H1 (cell line): Measurements from ENCODE around the gene ZNF385C. TPM values are rescaled to one million over a fixed set of nuclear protein-coding genes. Genes with fewer than 3 reads are reported as not detected.
A peak's percentile ranks its signal among the peaks of the same experiment; 100 is the strongest.

Source experiments
- CTCF ChIA-PET: fragments of 300-600 bp; sonication (Branson Sonifier 250); formaldehyde crosslinking; loops from one replicate; lab custom pipeline; 2021; ENCODE audit not compliant: partially characterized antibody; lab: Charles Lee
- POLR2A ChIA-PET: fragments of 300-600 bp; sonication (Branson Sonifier 250); formaldehyde crosslinking; loops from one replicate; lab custom pipeline; 2021; ENCODE audit warnings: inconsistent platforms; ENCODE audit not compliant: partially characterized antibody; lab: Charles Lee
- DNase-seq, 2 experiments: peaks; one replicate each; pipeline versions ENCODE4 v3.0.0 to v3.0.0-alpha.2; 2010 to 2022; ENCODE audit warnings: low spot score in 2 of 2, low read depth in 1 of 2, mixed read lengths in 1 of 2
- FAIRE-seq: peaks from 2 replicates; lab custom pipeline; 2011; peaks lifted over from hg19 to GRCh38; lab: Jason Lieb, UNC
- H2AFZ ChIP-seq: 2 replicates; pipeline ENCODE4 v1.8.1; 2012; ENCODE audit warnings: low read length, inconsistent platforms
- H2AK5ac ChIP-seq: 2 replicates; pipeline ENCODE4 v1.6.1; 2013; ENCODE audit warnings: low read depth, low read length
- H2BK120ac ChIP-seq: replicated peaks from 2 replicates; pipeline ENCODE3; 2013; ENCODE audit warnings: low read depth, low read length, inconsistent platforms
- H2BK12ac ChIP-seq: 2 replicates; pipeline ENCODE4 v1.6.1; 2013; ENCODE audit warnings: low read depth, low read length
- H2BK15ac ChIP-seq: 2 replicates; pipeline ENCODE4 v1.6.1; 2013; ENCODE audit warnings: low read length
- H2BK20ac ChIP-seq: 2 replicates; pipeline ENCODE4 v1.6.1; 2013; ENCODE audit warnings: low read length
- H2BK5ac ChIP-seq: 2 replicates; pipeline ENCODE4 v1.6.1; 2013; ENCODE audit warnings: low read depth, low read length
- H3K14ac ChIP-seq: 2 replicates; pipeline ENCODE4 v1.6.1; 2013; ENCODE audit warnings: inconsistent platforms; ENCODE audit not compliant: insufficient read length
- H3K18ac ChIP-seq: 2 replicates; pipeline ENCODE4 v1.6.1; 2013; ENCODE audit warnings: low read length; ENCODE audit errors: extremely low read depth
- H3K23ac ChIP-seq: 2 replicates; pipeline ENCODE4 v1.6.1; 2013; ENCODE audit warnings: inconsistent platforms; ENCODE audit not compliant: insufficient read length
- H3K23me2 ChIP-seq: 2 replicates; pipeline ENCODE4 v1.6.1; 2013; ENCODE audit warnings: low read depth, low read length
- H3K27ac ChIP-seq: 2 replicates; pipeline ENCODE4 v1.6.1; 2011; ENCODE audit warnings: low read depth, low read length, inconsistent platforms
- H3K27me3 ChIP-seq, 4 experiments: replicated peaks in 1 of 4; 1 replicate in 1 of 4; 2 replicates in 3 of 4; pipeline versions ENCODE4 v1.6.1 to v1.8.1; 2011 to 2013; ENCODE audit warnings: low read length in 3 of 4, mild to moderate bottlenecking in 3 of 4, inconsistent platforms in 2 of 4, mixed read lengths in 2 of 4, moderate library complexity in 1 of 4; ENCODE audit not compliant: control insufficient read depth in 3 of 4, insufficient read depth in 3 of 4; ENCODE audit errors: extremely low read depth in 1 of 4
- H3K36me3 ChIP-seq, 4 experiments: 2 replicates each; pipeline versions ENCODE4 v1.6.1 to v1.8.1; 2011 to 2013; ENCODE audit warnings: mild to moderate bottlenecking in 4 of 4, low read length in 3 of 4, moderate library complexity in 2 of 4, control low read depth in 1 of 4, inconsistent platforms in 1 of 4; ENCODE audit not compliant: insufficient read depth in 4 of 4, control insufficient read depth in 2 of 4
- H3K4ac ChIP-seq: replicated peaks from 2 replicates; pipeline ENCODE3; 2013; ENCODE audit warnings: low read length, low read depth, mixed read lengths, inconsistent platforms; ENCODE audit not compliant: insufficient read length
- H3K4me1 ChIP-seq, 4 experiments: replicated peaks in 1 of 4; 1 replicate in 1 of 4; 2 replicates in 3 of 4; pipeline versions ENCODE4 v1.6.1 to v1.8.1; 2011 to 2013; ENCODE audit warnings: low read length in 3 of 4, inconsistent platforms in 2 of 4, mixed read lengths in 1 of 4; ENCODE audit not compliant: insufficient read depth in 4 of 4, control insufficient read depth in 3 of 4
- H3K4me2 ChIP-seq, 2 experiments: 2 replicates each; pipeline versions ENCODE4 v1.6.1 to v1.8.1; 2011 to 2013; ENCODE audit warnings: low read depth in 2 of 2, low read length in 2 of 2, control low read depth in 1 of 2, inconsistent platforms in 1 of 2, mild to moderate bottlenecking in 1 of 2; ENCODE audit not compliant: insufficient read depth in 1 of 2
- H3K4me3 ChIP-seq, 4 experiments: fragments of 200-600, 300-600 bp in 1 of 4; sonication (generic), shearing (Covaris generic), sonication (Bioruptor Twin) in 1 of 4; 2 replicates each; pipeline versions ENCODE4 v1.5.1 to v1.8.1; 2011 to 2016; ENCODE audit warnings: low read length in 4 of 4, low read depth in 3 of 4, control low read depth in 2 of 4, inconsistent platforms in 2 of 4, mild to moderate bottlenecking in 2 of 4, mixed read lengths in 1 of 4, moderate library complexity in 1 of 4; ENCODE audit not compliant: insufficient read depth in 2 of 4; ENCODE audit errors: extremely low read depth in 1 of 4
- H3K56ac ChIP-seq: replicated peaks from 2 replicates; pipeline ENCODE3; 2013; ENCODE audit warnings: low read depth, mild to moderate bottlenecking, mixed read lengths, low read length, inconsistent platforms; ENCODE audit not compliant: insufficient read length
- H3K79me1 ChIP-seq: 2 replicates; pipeline ENCODE4 v1.6.1; 2013; ENCODE audit warnings: low read depth, low read length, control low read depth
- H3K79me2 ChIP-seq, 2 experiments: 2 replicates each; pipeline versions ENCODE4 v1.6.1 to v1.8.1; 2012 to 2013; ENCODE audit warnings: low read length in 2 of 2, mild to moderate bottlenecking in 2 of 2, inconsistent platforms in 1 of 2; ENCODE audit not compliant: insufficient read depth in 2 of 2, control insufficient read depth in 1 of 2
- H3K9ac ChIP-seq, 4 experiments: replicated peaks in 1 of 4; 1 replicate in 1 of 4; 2 replicates in 3 of 4; pipeline versions ENCODE4 v1.6.1 to v1.8.1; 2011 to 2013; ENCODE audit warnings: low read depth in 3 of 4, low read length in 3 of 4, control low read depth in 2 of 4, mild to moderate bottlenecking in 2 of 4, moderate library complexity in 2 of 4, inconsistent platforms in 1 of 4; ENCODE audit errors: extremely low read depth in 1 of 4
- H3K9me3 ChIP-seq, 2 experiments: 2 replicates each; pipeline versions ENCODE4 v1.6.1 to v1.8.1; 2012 to 2013; ENCODE audit warnings: mild to moderate bottlenecking in 2 of 2, moderate library complexity in 2 of 2, control low read depth in 1 of 2, inconsistent platforms in 1 of 2, low read depth in 1 of 2, low read length in 1 of 2, mixed read lengths in 1 of 2; ENCODE audit not compliant: insufficient read depth in 2 of 2
- H4K20me1 ChIP-seq, 2 experiments: replicated peaks in 1 of 2; 2 replicates each; pipeline versions ENCODE3 to v1.8.1; 2011 to 2013; ENCODE audit warnings: inconsistent platforms in 2 of 2, low read length in 2 of 2, mild to moderate bottlenecking in 1 of 2; ENCODE audit not compliant: insufficient read depth in 2 of 2, control insufficient read depth in 1 of 2
- H4K5ac ChIP-seq: 2 replicates; pipeline ENCODE4 v1.6.1; 2013; ENCODE audit warnings: low read length, low read depth, mixed read lengths, inconsistent platforms; ENCODE audit not compliant: insufficient read length
- H4K8ac ChIP-seq: 2 replicates; pipeline ENCODE4 v1.8.0; 2013; ENCODE audit warnings: mild to moderate bottlenecking, moderate library complexity, low read length, inconsistent platforms; ENCODE audit not compliant: insufficient read depth; ENCODE audit errors: extremely low read depth
- H4K91ac ChIP-seq: replicated peaks from 2 replicates; pipeline ENCODE3; 2013; ENCODE audit warnings: low read length, mixed read lengths, inconsistent platforms; ENCODE audit not compliant: insufficient read length
- WGBS, 2 experiments: shearing (Covaris generic) in 1 of 2; methylation state at CpG; one replicate each; pipeline versions ENCODE4 v1.1.6 to v1.1.7; 2013 to 2015; ENCODE audit warnings: low lambda C conversion rate in 2 of 2, mixed read lengths in 2 of 2, inconsistent platforms in 1 of 2, low coverage in 1 of 2, missing lambda C conversion rate in 1 of 2; ENCODE audit not compliant: insufficient replicate concordance in 2 of 2, insufficient coverage in 1 of 2, insufficient read length in 1 of 2; ENCODE audit errors: extremely low coverage in 1 of 2, missing lambda C conversion rate in 1 of 2; 5-methylcytosine and 5-hydroxymethylcytosine counted together
- long read RNA-seq, 2 experiments: library from RNA in 1 of 2; library from capped mRNA in 1 of 2; stranded (forward); transcript quantifications; one replicate each; pipeline ENCODE4 v2.0.0, GENCODE V29; 2021; ENCODE audit warnings: inconsistent platforms in 1 of 2
- polyA minus RNA-seq, 3 experiments: library from RNA; depleted of rRNA, polyadenylated mRNA; stranded (reverse); fragments of >200 nt; gene quantifications; 1 replicate in 2 of 3; 2 replicates in 1 of 3; pipeline ENCODE4 v1.2.3, GENCODE V29; 2011
- polyA plus RNA-seq, 7 experiments: library from polyadenylated mRNA; depleted of rRNA in 3 of 7; stranded (reverse) in 5 of 7; unstranded in 2 of 7; fragments of >200 nt in 5 of 7; fragments of 200-250 nt in 2 of 7; gene quantifications; 1 replicate in 5 of 7; 2 replicates in 1 of 7; 4 replicates in 1 of 7; pipeline versions ENCODE4 v1.2.1 to v1.2.3, GENCODE V29; 2011 to 2013; ENCODE audit warnings: missing spikeins in 2 of 7, mixed read lengths in 2 of 7
- total RNA-seq: library from RNA; stranded (reverse); fragmentation: NEBNext Ultra II Directional; extraction: Animal tissue kit (Norgen Biotek cat#: 25700); gene quantifications from 2 replicates; pipeline ENCODE4 v1.2.1, GENCODE V29; 2021

ZNF385C gene, protein sequence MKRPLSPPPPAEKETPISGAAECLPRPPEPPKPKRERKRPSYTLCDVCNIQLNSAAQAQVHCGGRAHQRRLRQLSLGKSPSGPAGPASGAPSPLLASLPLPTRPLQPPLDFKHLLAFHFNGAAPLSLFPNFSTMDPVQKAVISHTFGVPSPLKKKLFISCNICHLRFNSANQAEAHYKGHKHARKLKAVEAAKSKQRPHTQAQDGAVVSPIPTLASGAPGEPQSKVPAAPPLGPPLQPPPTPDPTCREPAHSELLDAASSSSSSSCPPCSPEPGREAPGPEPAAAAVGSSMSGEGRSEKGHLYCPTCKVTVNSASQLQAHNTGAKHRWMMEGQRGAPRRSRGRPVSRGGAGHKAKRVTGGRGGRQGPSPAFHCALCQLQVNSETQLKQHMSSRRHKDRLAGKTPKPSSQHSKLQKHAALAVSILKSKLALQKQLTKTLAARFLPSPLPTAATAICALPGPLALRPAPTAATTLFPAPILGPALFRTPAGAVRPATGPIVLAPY
- total RNA-seq: 2.5 and 3.9 TPM in 2 replicates
- polyA plus RNA-seq (2011; rRNA removed): 6.1 and 7.3 TPM in 2 replicates
- polyA plus RNA-seq (2011; cell fraction: cytosol; rRNA removed): 6.3 TPM
- 8.4 TPM for polyA plus RNA-seq (2011; cell fraction: nucleus; rRNA removed)
- 2.7 to 4.6 TPM (median 3.2 TPM) in 4 replicates for polyA plus RNA-seq (2012, experiment 1 of 2)
- polyA plus RNA-seq (2012, experiment 2 of 2): 3.9 TPM
- 2.5 TPM for polyA plus RNA-seq (2013, experiment 1 of 2)
- polyA plus RNA-seq (2013, experiment 2 of 2): 2.6 TPM
- polyA minus RNA-seq (2011; rRNA and poly(A)+ RNA removed): 2.2 and 2.4 TPM in 2 replicates
- polyA minus RNA-seq (2011; cell fraction: cytosol; rRNA and poly(A)+ RNA removed): 1.0 TPM
- 2.3 TPM for polyA minus RNA-seq (2011; cell fraction: nucleus; rRNA and poly(A)+ RNA removed)
- long read RNA-seq, experiment 1, partial matches to known transcripts: 0 of 2 reads
- long read RNA-seq, experiment 1, other reads (novel, unspliced or antisense): 2 of 2 reads
- long read RNA-seq, experiment 2, partial matches to known transcripts: 0 of 1 reads
- long read RNA-seq, experiment 2, other reads (novel, unspliced or antisense): 1 of 1 reads

DNA sequence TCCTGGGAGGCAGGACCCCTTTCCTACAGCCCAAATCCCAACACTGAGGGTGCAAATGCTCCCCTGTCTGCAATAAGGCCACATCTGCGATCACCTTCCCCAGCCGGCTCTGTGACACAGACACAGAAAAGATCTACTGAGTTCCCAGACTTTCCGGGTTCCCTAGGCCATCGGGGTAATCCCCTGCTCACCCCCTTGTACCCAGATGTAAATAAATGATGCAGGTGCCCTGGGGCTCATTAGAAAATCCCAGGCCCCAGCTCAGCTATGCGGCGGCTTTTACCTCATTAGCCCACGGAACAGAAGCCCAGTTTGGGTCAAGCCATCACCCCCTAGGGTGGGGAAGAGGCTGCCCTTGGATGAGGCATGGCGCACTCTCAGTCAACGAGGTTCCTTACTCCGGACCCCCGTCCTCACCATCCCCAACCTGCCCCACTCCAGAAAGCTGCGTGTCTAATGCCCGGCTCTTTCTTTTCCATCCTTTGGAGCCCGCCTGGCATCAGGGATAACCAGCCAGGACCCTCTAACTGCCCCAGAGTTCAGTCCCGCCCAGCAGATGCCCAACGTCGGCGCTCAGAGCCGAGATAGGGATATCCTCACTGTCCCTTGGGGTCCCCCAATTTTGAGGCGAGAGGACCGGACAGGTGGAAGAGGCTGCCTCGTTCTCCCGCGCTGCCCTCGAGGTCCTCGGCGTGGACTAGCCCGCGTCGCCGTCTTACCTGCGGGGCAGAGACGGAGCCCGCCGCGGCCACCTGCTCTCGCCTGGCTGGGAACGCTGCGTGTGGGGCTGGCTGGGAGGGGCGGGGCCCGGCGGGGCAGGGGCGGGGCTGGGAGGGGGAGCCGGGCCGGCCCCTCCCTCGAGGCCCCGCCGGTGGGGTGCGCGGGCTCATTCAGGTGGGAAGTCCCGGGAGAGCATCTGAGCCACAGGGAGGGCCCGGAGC lies at the start of gene ZNF385C:
ZNF385C (minus strand) TSS at position 783 of the 941 bp plus-strand sequence. CDS start 35,417 bp downstream, outside the sequence.
- Histone ChIP-seq H2BK5ac (no peak within 1 kb of the TSS), H4K8ac (no peak within 1 kb of the TSS), H3K36me3 (no peaks in the 10 kb centered on the region), H3K18ac (no peak within 1 kb of the TSS; the same call in 1 of the 2 replicates), H3K23ac (no peak within 1 kb of the TSS), H3K9me3 (no peaks in the 10 kb centered on the region), H4K20me1 (no peaks in the 10 kb centered on the region), H3K56ac (no peak within 1 kb of the TSS), H3K4ac (no peak within 1 kb of the TSS), H3K4me3 (peak within 1 kb of the TSS; percentile 25 to 62 (median 28); a peak in 6 of 8 replicates), H3K4me2 (peak within 1 kb of the TSS; percentile 85 to 91), H3K4me1 (peaks cover 0 to 14% (median 7%) of the 10 kb centered on the region in 4 experiments; a peak in 6 of 7 replicates), H2BK20ac (no peak within 1 kb of the TSS), H2BK12ac (no peak within 1 kb of the TSS; the same call in 1 of the 2 replicates), H3K14ac (no peak within 1 kb of the TSS), H2BK120ac (no peak within 1 kb of the TSS), H3K27ac (no peak within 1 kb of the TSS), H2AK5ac (no peak within 1 kb of the TSS), H3K79me1 (no peaks in the 10 kb centered on the region; the same call in 1 of the 2 replicates), H3K23me2 (peaks cover 6% of the 10 kb centered on the region; the same call in 1 of the 2 replicates), H2AFZ (peak within 1 kb of the TSS; percentile 56), H3K9ac (no peak within 1 kb of the TSS), H4K91ac (no peak within 1 kb of the TSS), H2BK15ac (no peak within 1 kb of the TSS), H4K5ac (no peak within 1 kb of the TSS), H3K79me2 (no peaks in the 10 kb centered on the region), H3K27me3 (peaks cover 4 to 22% (median 18%) of the 10 kb centered on the region in 4 experiments)
- POLR2A ChIA-PET: interaction anchor here (0.9 to 1.8 kb wide), 8 partner anchors 10 to 86 kb away, joined by 3 to 8 read pairs (median 4); partner anchors contain the start of gene DNAJC7
- 25% methylated on average over 31 of the region's 52 CpGs; no CpG with 5 or more reads in 1 of the 2 experiments for WGBS, 2 experiments
- FAIRE-seq (no peak), DNase-seq (peak in 1 of 2 experiments; percentile 73)
- CTCF ChIA-PET: interaction anchor here (0.7 to 39.4 kb wide), 14 partner anchors 11 to 154 kb away, joined by 3 to 1084 read pairs (median 4); partner anchors contain the start of genes DHX58, DNAJC7, HSPB9 and KAT2A
